Embryonic facial prominence (tissue), 1 donor: ENCODE results near the gene CYB5D1.
"Not testable (repeated sequence)": the region's sequence is repeated elsewhere in the genome, so short reads cannot be mapped to it uniquely, and the experiment has no call there.

Experiments used
- DNase-seq: peaks from one replicate; pipeline ENCODE4 v3.0.0-alpha.2; 2016; ENCODE audit errors: extremely low spot score

The CYB5D1 gene

GRCh38 chr17:7857713-7858521 lies at the start of gene CYB5D1:
Gene CYB5D1 (plus strand): TSS chr17:7858003. CDS start chr17:7858135, 132 bp downstream.
- peak; percentile 92 for DNase-seq

GRCh38 chr17:7809086-7809790 lies 48.6 kb upstream of the CYB5D1 start:
- no peak for DNase-seq

- not testable (repeated sequence) for DNase-seq
Observed at GRCh38 chr17:7809791-7810343, 47.9 kb upstream of the CYB5D1 start.

- no peak for DNase-seq
Observed at GRCh38 chr17:7811251-7811650, 46.6 kb upstream of the CYB5D1 start.

- DNase-seq, result no peak
Observed at GRCh38 chr17:7814969-7815368, 42.8 kb upstream of the CYB5D1 start.

- no peak for DNase-seq
Observed at GRCh38 chr17:7816926-7817642, 40.7 kb upstream of the CYB5D1 start.

GRCh38 chr17:7817643-7817964 lies 40.2 kb upstream of the CYB5D1 start:
- DNase-seq, result no peak

GRCh38 chr17:7818026-7818425 lies 39.8 kb upstream of the CYB5D1 start:
- no peak for DNase-seq

GRCh38 chr17:7818746-7819645 lies 38.8 kb upstream of the CYB5D1 start:
- DNase-seq, result no peak

GRCh38 chr17:7820231-7820630 lies 37.6 kb upstream of the CYB5D1 start:
- DNase-seq, result no peak

- no peak for DNase-seq
Observed at GRCh38 chr17:7822126-7822525, 35.7 kb upstream of the CYB5D1 start.

GRCh38 chr17:7823581-7824001 lies 34.2 kb upstream of the CYB5D1 start:
- no peak for DNase-seq

- DNase-seq, result no peak
Observed at GRCh38 chr17:7824021-7824924, 33.5 kb upstream of the CYB5D1 start.

- DNase-seq, result no peak
Observed at GRCh38 chr17:7825206-7825990, 32.4 kb upstream of the CYB5D1 start.

GRCh38 chr17:7830616-7831015 lies 27.2 kb upstream of the CYB5D1 start:
- no peak for DNase-seq

GRCh38 chr17:7831233-7831632 lies 26.6 kb upstream of the CYB5D1 start:
- DNase-seq, result no peak

GRCh38 chr17:7832431-7832830 lies 25.4 kb upstream of the CYB5D1 start:
- DNase-seq, result no peak

- DNase-seq, result no peak
Observed at GRCh38 chr17:7833011-7833794, 24.6 kb upstream of the CYB5D1 start.
